ENCODE results near the gene PTCH2. TPM values are rescaled to one million over a fixed set of nuclear protein-coding genes. Genes with fewer than 3 reads are reported as not detected.
A peak's percentile ranks its signal among the peaks of the same experiment; 100 is the strongest.

Gene PTCH2
- total and polyA plus RNA-seq, 2 of the 13 experiments (the other 11 are each of a cell fraction or from before 2014, with no cell fraction given) = 0.60 to 1.5 TPM

- TF ChIP-seq ZNF687 (CRISPR knock-in tag; IDR thresholded peaks at IDR 0.05) (peak; percentile 97), ZNF432 (CRISPR knock-in tag; IDR thresholded peaks at IDR 0.05; ENCODE audit: borderline replicate concordance) (no peak), SATB2 (CRISPR knock-in tag; IDR thresholded peaks at IDR 0.05) (no peak), MIER3 (CRISPR knock-in tag; IDR thresholded peaks at IDR 0.05; ENCODE audit: borderline replicate concordance) (peak; percentile 59; the same call in 1 of the 2 replicates), ZNF703 (CRISPR knock-in tag; IDR thresholded peaks at IDR 0.05; ENCODE audit: borderline replicate concordance) (no peak), ARNT2 (CRISPR knock-in tag; IDR thresholded peaks at IDR 0.05; ENCODE audit: low read depth) (no peak), ZNF331 (CRISPR knock-in tag; IDR thresholded peaks at IDR 0.05) (peak; percentile 72), ZFYVE20 (CRISPR knock-in tag; IDR thresholded peaks at IDR 0.05; ENCODE audit: borderline replicate concordance, low read depth) (no peak), NR2F2 (IDR thresholded peaks at IDR 0.05; ENCODE audit: borderline replicate concordance, low read depth) (0 out of 2 replicates have a peak, but pooled peaks have one; percentile 45), MXD3 (CRISPR knock-in tag; IDR thresholded peaks at IDR 0.05) (peak; percentile 86), PPARG (CRISPR knock-in tag; conservative IDR thresholded peaks at IDR 0.05) (0 out of 2 replicates have a peak, but pooled peaks have one; percentile 50), SRSF4 (IDR thresholded peaks at IDR 0.05; ENCODE audit: low read depth, low read length, poor library complexity, severe bottlenecking) (peak; percentile 21), ZNF639 (CRISPR knock-in tag; conservative IDR thresholded peaks at IDR 0.05) (no peak; the same call in 1 of the 2 replicates), ZBTB14 (CRISPR knock-in tag; IDR thresholded peaks at IDR 0.05) (no peak), PCBP2 (optimal IDR thresholded peaks at IDR 0.05; ENCODE audit: low read depth, low read length, poor library complexity, severe bottlenecking) (no peak), ONECUT2 (CRISPR knock-in tag; IDR thresholded peaks at IDR 0.05) (no peak), MYC (CRISPR knock-in tag; IDR thresholded peaks at IDR 0.05; ENCODE audit: borderline replicate concordance) (peak; percentile 98), ZNF674 (CRISPR knock-in tag; IDR thresholded peaks at IDR 0.05; ENCODE audit: low read depth) (no peak)
These were observed 43.1 kb downstream of the PTCH2 start, which contains the start of gene PLK3 (continued) for GRCh38 chr1:44799770-44800584.

Measured in HepG2 (cell line).